Neuronal stem cell (in vitro differentiated cells): ENCODE data around the gene TRIM40.

Experiments
- DNase-seq: peaks from one replicate; pipeline ENCODE4 v3.0.0-alpha.2; 2013; ENCODE audit warnings: low spot score
- H2AFZ ChIP-seq: one replicate; pipeline ENCODE4 v1.6.1; 2013; ENCODE audit warnings: mild to moderate bottlenecking, low read length, inconsistent platforms
- H2AK5ac ChIP-seq: 2 replicates; pipeline ENCODE4 v1.6.1; 2013; ENCODE audit warnings: low read depth, mild to moderate bottlenecking, inconsistent platforms, low read length, moderate library complexity, mixed read lengths
- H2BK120ac ChIP-seq: 2 replicates; pipeline ENCODE4 v1.6.1; 2013; ENCODE audit warnings: low read depth, mild to moderate bottlenecking, inconsistent platforms, low read length, moderate library complexity, mixed read lengths
- H2BK12ac ChIP-seq: one replicate; pipeline ENCODE4 v1.6.1; 2013; ENCODE audit warnings: low read length, inconsistent platforms
- H2BK15ac ChIP-seq: 2 replicates; pipeline ENCODE4 v1.6.1; 2013; ENCODE audit warnings: mild to moderate bottlenecking, low read length, inconsistent platforms, mixed read lengths
- H2BK5ac ChIP-seq: one replicate; pipeline ENCODE4 v1.6.1; 2013; ENCODE audit warnings: inconsistent platforms, mild to moderate bottlenecking, low read length, moderate library complexity
- H3K14ac ChIP-seq: one replicate; pipeline ENCODE4 v1.6.1; 2013; ENCODE audit warnings: low read length, inconsistent platforms
- H3K18ac ChIP-seq: 2 replicates; pipeline ENCODE4 v1.6.1; 2013; ENCODE audit warnings: low read length, inconsistent platforms
- H3K23ac ChIP-seq: 2 replicates; pipeline ENCODE4 v1.6.1; 2013; ENCODE audit warnings: low read depth, mild to moderate bottlenecking, mixed read lengths, low read length, inconsistent platforms; ENCODE audit not compliant: poor library complexity
- H3K27ac ChIP-seq: replicated peaks from 3 replicates; pipeline ENCODE4 v1.5.1; 2013; ENCODE audit warnings: low read length, inconsistent platforms
- H3K27me3 ChIP-seq, 3 experiments: 2 replicates each; pipeline ENCODE4 v1.6.1; 2013; ENCODE audit warnings: low read length in 3 of 3, mild to moderate bottlenecking in 2 of 3, inconsistent platforms in 1 of 3, low read depth in 1 of 3, mixed read lengths in 1 of 3, moderate library complexity in 1 of 3; ENCODE audit not compliant: control insufficient read depth in 3 of 3, insufficient read depth in 3 of 3
- H3K36me3 ChIP-seq, 2 donors: replicated peaks in 1 of 2; 2 replicates each; pipeline ENCODE4 v1.6.1; 2013; ENCODE audit warnings: low read length in 2 of 2; ENCODE audit not compliant: control insufficient read depth in 2 of 2, insufficient read depth in 2 of 2
- H3K4ac ChIP-seq: 2 replicates; pipeline ENCODE4 v1.6.1; 2013; ENCODE audit warnings: inconsistent platforms, mild to moderate bottlenecking, low read length, moderate library complexity
- H3K4me1 ChIP-seq, 2 donors: 1 replicate in 1 of 2; 2 replicates in 1 of 2; pipeline ENCODE4 v1.6.1; 2013; ENCODE audit warnings: low read length in 2 of 2, low read depth in 1 of 2; ENCODE audit not compliant: control insufficient read depth in 2 of 2, insufficient read depth in 1 of 2
- H3K4me2 ChIP-seq: one replicate; pipeline ENCODE4 v1.6.1; 2013; ENCODE audit warnings: mild to moderate bottlenecking, low read length, inconsistent platforms; ENCODE audit not compliant: insufficient read depth, poor library complexity, severe bottlenecking
- H3K4me3 ChIP-seq, 2 donors: 2 replicates each; pipeline ENCODE4 v1.5.1; 2013; ENCODE audit warnings: low read length in 2 of 2, mild to moderate bottlenecking in 2 of 2, inconsistent platforms in 1 of 2, moderate library complexity in 1 of 2
- H3K79me1 ChIP-seq: one replicate; pipeline ENCODE4 v1.6.1; 2013; ENCODE audit warnings: low read depth, mild to moderate bottlenecking, inconsistent platforms, low read length, moderate library complexity
- H3K9ac ChIP-seq: one replicate; pipeline ENCODE4 v1.6.1; 2013; ENCODE audit warnings: mild to moderate bottlenecking, low read depth, low read length, inconsistent platforms; ENCODE audit not compliant: poor library complexity
- H3K9me3 ChIP-seq, 2 donors: replicated peaks in 1 of 2; 2 replicates each; pipeline versions ENCODE3 to v1.6.1; 2013; ENCODE audit warnings: low read length in 2 of 2, mild to moderate bottlenecking in 2 of 2, inconsistent platforms in 1 of 2, low read depth in 1 of 2, mixed read lengths in 1 of 2, moderate library complexity in 1 of 2; ENCODE audit not compliant: control insufficient read depth in 2 of 2, insufficient read depth in 1 of 2
- H4K8ac ChIP-seq: one replicate; pipeline ENCODE4 v1.6.1; 2013; ENCODE audit warnings: low read depth, mild to moderate bottlenecking, inconsistent platforms, low read length, moderate library complexity
- H4K91ac ChIP-seq: one replicate; pipeline ENCODE4 v1.6.1; 2013; ENCODE audit warnings: low read length, low read depth, mild to moderate bottlenecking, inconsistent platforms; ENCODE audit not compliant: poor library complexity
- WGBS, 2 donors: extraction: QIAGEN DNeasy Blood & Tissue Kit; methylation state at CpG; one replicate each; pipeline ENCODE4 v1.1.7; 2013; ENCODE audit warnings: missing lambda C conversion rate in 2 of 2, mixed read lengths in 1 of 2; ENCODE audit not compliant: insufficient read length in 2 of 2, insufficient replicate concordance in 1 of 2; ENCODE audit errors: extremely low coverage in 2 of 2; 5-methylcytosine and 5-hydroxymethylcytosine counted together

TRIM40 gene

GRCh38 chr6:30101444-30102413 lies 34.2 kb upstream of the TRIM40 start:
- no peak overlapping the region for H3K14ac ChIP-seq
- H3K4me3 ChIP-seq = peak overlapping the region; percentile 38 to 68
- H2BK120ac ChIP-seq = no peak overlapping the region
- no peaks in the 10 kb centered on the region for H3K79me1 ChIP-seq
- DNase-seq = peak; percentile 30
- H3K27ac ChIP-seq = no peak overlapping the region
- H3K4me1 ChIP-seq = peaks cover 4 to 6% of the 10 kb centered on the region in 2 donors
- no peaks in the 10 kb centered on the region for H3K36me3 ChIP-seq
- peaks cover 0 to 3% of the 10 kb centered on the region in 2 donors for H3K9me3 ChIP-seq
- H2BK15ac ChIP-seq = no peak overlapping the region
- H2AFZ ChIP-seq = peak overlapping the region; percentile 82
- H4K8ac ChIP-seq = no peak overlapping the region
- no peak overlapping the region for H2BK5ac ChIP-seq
- no peak overlapping the region for H2AK5ac ChIP-seq
- H3K27me3 ChIP-seq = peaks cover 17 to 90% (median 61%) of the 10 kb centered on the region in 3 experiments
- H3K4me2 ChIP-seq = peak overlapping the region; percentile 23
- WGBS, 2 donors = no CpG with 5 or more reads among the region's 51 CpGs
- H3K4ac ChIP-seq = no peak overlapping the region
- H2BK12ac ChIP-seq = no peak overlapping the region
- H3K9ac ChIP-seq = no peak overlapping the region
- no peak overlapping the region for H4K91ac ChIP-seq
- peak overlapping the region; percentile 38 for H3K23ac ChIP-seq
- no peak overlapping the region for H3K18ac ChIP-seq

- Histone ChIP-seq H3K27me3 (peaks cover 17 to 82% (median 57%) of the 10 kb centered on the region in 3 experiments), H2BK12ac (no peak overlapping the region), H3K36me3 (no peaks in the 10 kb centered on the region), H3K14ac (no peak overlapping the region), H3K4me1 (peaks cover 4 to 6% of the 10 kb centered on the region in 2 donors), H4K8ac (no peak overlapping the region), H3K27ac (no peak overlapping the region), H2BK120ac (no peak overlapping the region), H3K79me1 (no peaks in the 10 kb centered on the region), H2BK15ac (no peak overlapping the region), H3K9ac (no peak overlapping the region), H3K23ac (peak overlapping the region; percentile 38), H3K18ac (no peak overlapping the region), H2AK5ac (no peak overlapping the region), H3K4me3 (peak overlapping the region; percentile 38 to 68), H3K9me3 (peaks cover 0 to 3% of the 10 kb centered on the region in 2 donors), H3K4me2 (peak overlapping the region; percentile 23), H2BK5ac (no peak overlapping the region), H4K91ac (no peak overlapping the region), H2AFZ (peak overlapping the region; percentile 82), H3K4ac (no peak overlapping the region)
- DNase-seq = no peak
- WGBS, 2 donors = no CpG with 5 or more reads among the region's 15 CpGs
Measured at GRCh38 chr6:30102414-30102969, 33.4 kb upstream of the TRIM40 start.

- peak overlapping the region; percentile 26 to 61 for H3K4me3 ChIP-seq
- H2BK5ac ChIP-seq = no peak overlapping the region
- H3K4ac ChIP-seq = no peak overlapping the region
- H4K91ac ChIP-seq = no peak overlapping the region
- no peak overlapping the region for H2AK5ac ChIP-seq
- H3K27me3 ChIP-seq = peaks cover 17 to 75% (median 53%) of the 10 kb centered on the region in 3 experiments
- H3K23ac ChIP-seq = peak overlapping the region; percentile 13
- H3K27ac ChIP-seq = no peak overlapping the region
- no peaks in the 10 kb centered on the region for H3K79me1 ChIP-seq
- no peak overlapping the region for H4K8ac ChIP-seq
- H3K4me1 ChIP-seq = peaks cover 4 to 6% of the 10 kb centered on the region in 2 donors
- H3K4me2 ChIP-seq = peak overlapping the region; percentile 45
- H3K9ac ChIP-seq = no peak overlapping the region
- H2AFZ ChIP-seq = peak overlapping the region; percentile 82
- no peak overlapping the region for H2BK15ac ChIP-seq
- peak; percentile 87 for DNase-seq
- H3K14ac ChIP-seq = no peak overlapping the region
- H2BK120ac ChIP-seq = no peak overlapping the region
- H3K9me3 ChIP-seq = peaks cover 0 to 3% of the 10 kb centered on the region in 2 donors
- H3K36me3 ChIP-seq = no peaks in the 10 kb centered on the region
- WGBS, 2 donors = no CpG with 5 or more reads among the region's 36 CpGs
- H2BK12ac ChIP-seq = no peak overlapping the region
- peak overlapping the region; percentile 1 for H3K18ac ChIP-seq
Measured at GRCh38 chr6:30102970-30103871, 32.7 kb upstream of the TRIM40 start.
